Body of pancreas (tissue), 4 donors: ENCODE results near the gene COL7A1. TPM values are rescaled to one million over a fixed set of nuclear protein-coding genes. Genes with fewer than 3 reads are reported as not detected.

ENCODE experiments used
- ATAC-seq: fragments of 150-250 bp; one replicate; pipeline ENCODE4 v1.9.1; 2016
- DNase-seq, 4 donors: peaks; one replicate each; pipeline ENCODE4 v3.0.0-alpha.2; 2019
- H3K27ac ChIP-seq, 4 donors: fragments of 200-600 bp; sonication (generic); 1 replicate in 3 of 4; 2 replicates in 1 of 4; pipeline versions ENCODE4 v1.5.1 to v1.6.1; 2016 to 2019; ENCODE audit warnings: mild to moderate bottlenecking in 1 of 4, mixed read lengths in 1 of 4, moderate library complexity in 1 of 4
- H3K27me3 ChIP-seq, 2 donors: fragments of 200-600 bp; sonication (generic); one replicate each; pipeline ENCODE4 v1.6.0; 2016; ENCODE audit warnings: mild to moderate bottlenecking in 1 of 2
- H3K36me3 ChIP-seq, 2 donors: fragments of 200-600 bp; sonication (generic); replicated peaks in 1 of 2; 2 replicates each; pipeline ENCODE4 v1.5.1; 2016; ENCODE audit warnings: low read depth in 2 of 2; ENCODE audit not compliant: insufficient read depth in 1 of 2
- H3K4me1 ChIP-seq: fragments of 200-600 bp; sonication (generic); one replicate; pipeline ENCODE4 v1.6.0; 2016
- H3K4me3 ChIP-seq, 2 donors: fragments of 200-600 bp; sonication (generic); 1 replicate in 1 of 2; 2 replicates in 1 of 2; pipeline ENCODE4 v1.5.1; 2016 to 2019
- H3K9me3 ChIP-seq, 3 donors: fragments of 200-600 bp; sonication (generic); 1 replicate in 2 of 3; 2 replicates in 1 of 3; pipeline ENCODE4 v1.5.1; 2016
- CTCF ChIP-seq, 7 experiments: fragments of 450-650 bp in 4 of 7; fragments of 200-600 bp in 3 of 7; sonication (generic) in 3 of 7; IDR thresholded peaks; one replicate each; pipeline ENCODE4 v1.5.1; 2016 to 2019; ENCODE audit warnings: antibody characterized with exemption in 7 of 7
- POLR2A ChIP-seq, 3 donors: fragments of 450-650 bp; IDR thresholded peaks; one replicate each; pipeline ENCODE4 v1.6.1; 2016; ENCODE audit warnings: antibody characterized with exemption in 3 of 3, mild to moderate bottlenecking in 2 of 3
- WGBS, 2 donors: methylation state at CpG; one replicate each; pipeline ENCODE4 v1.1.5; 2017; 5-methylcytosine and 5-hydroxymethylcytosine counted together
- intact Hi-C: fragments of 100-400 bp; cut with DNase I; formaldehyde crosslinking; loops from one replicate; pipeline ENCODE4 v1.15.1; 2023
- total RNA-seq, 2 donors: library from RNA; depleted of rRNA; stranded (reverse); fragments of >200 nt; gene quantifications; one replicate each; pipeline ENCODE4 v1.1.0, GENCODE V29; 2016

COL7A1 gene
- total RNA-seq, 2 donors from 2014 or later, result 0.52 to 2.3 TPM

GRCh38 chr3:48576647-48577046, 18.5 kb downstream of the COL7A1 start:
- WGBS, 2 donors, result 65 to 77% methylated on average over 4 of the region's 4 CpGs

DNA sequence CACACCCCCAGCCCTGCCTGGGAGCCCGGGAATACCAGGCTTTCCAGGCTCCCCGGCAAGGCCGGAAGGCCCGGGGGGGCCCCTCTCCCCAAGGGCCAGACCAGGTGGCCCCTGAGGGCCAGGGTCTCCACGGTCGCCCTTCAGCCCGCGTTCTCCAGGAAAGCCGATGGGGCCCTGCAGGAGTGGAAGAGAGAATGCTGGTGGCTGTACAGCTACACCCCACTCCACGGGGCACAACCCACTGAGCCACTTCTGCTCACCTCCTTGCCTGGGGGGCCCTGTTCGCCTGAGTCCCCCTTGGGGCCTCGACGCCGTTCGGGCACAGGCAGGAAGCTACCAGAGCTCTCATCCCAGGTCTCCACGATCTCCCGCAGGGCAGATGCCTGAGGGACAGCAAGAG, 19.8 kb downstream of the COL7A1 start:
- Histone ChIP-seq H3K27ac (no peak overlapping the region), H3K36me3 (no peaks in the 10 kb centered on the region), H3K27me3 (no peaks in the 10 kb centered on the region), H3K4me1 (no peaks in the 10 kb centered on the region), H3K4me3 (no peak overlapping the region), H3K9me3 (no peaks in the 10 kb centered on the region)
- DNase-seq (no peak), ATAC-seq (no peak)
- WGBS, 2 donors, result 63 to 77% methylated on average over 3 to 17 of the region's 17 CpGs
- TF ChIP-seq POLR2A (IDR thresholded peaks at IDR 0.05) (no peak), CTCF (IDR thresholded peaks at IDR 0.05) (no peak)
- intact Hi-C loops, result no loop called here

More at GRCh38 chr3:48576647-48577046, 18.5 kb downstream of the COL7A1 start:
- TF ChIP-seq POLR2A (IDR thresholded peaks at IDR 0.05) (no peak), CTCF (IDR thresholded peaks at IDR 0.05) (no peak)
- Histone ChIP-seq H3K27ac (no peak overlapping the region), H3K36me3 (no peaks in the 10 kb centered on the region), H3K27me3 (no peaks in the 10 kb centered on the region), H3K4me1 (no peaks in the 10 kb centered on the region), H3K4me3 (no peak overlapping the region), H3K9me3 (no peaks in the 10 kb centered on the region)
- ATAC-seq (no peak), DNase-seq (no peak)
- intact Hi-C loops, result no loop called here

DNA sequence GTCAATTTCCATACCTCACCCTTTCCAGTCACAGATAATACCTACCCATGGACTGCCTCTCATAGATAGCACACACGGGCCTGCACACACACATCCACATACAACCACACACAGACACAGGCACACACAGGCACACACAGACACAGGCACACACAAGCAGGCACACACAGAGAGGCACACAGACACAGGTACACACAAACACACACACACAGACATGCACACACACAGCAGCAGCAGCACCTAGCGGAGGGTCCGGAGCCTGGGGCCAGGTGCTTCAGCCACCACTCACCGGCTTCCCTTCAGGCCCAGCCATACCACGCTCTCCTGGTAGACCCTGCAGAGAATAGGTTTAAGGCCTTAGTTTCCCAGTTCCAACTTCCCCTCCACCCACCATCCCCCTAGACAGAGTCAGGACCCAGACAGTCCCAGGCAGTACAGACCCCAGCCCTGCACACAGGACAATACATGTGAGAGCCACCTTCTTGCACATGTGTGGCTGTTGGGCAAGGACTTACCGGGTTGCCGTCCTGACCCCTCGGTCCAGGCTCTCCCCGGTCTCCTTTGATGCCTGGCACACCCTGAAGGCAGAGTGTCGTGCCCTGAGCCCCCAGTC, 21.1 kb downstream of the COL7A1 start:
- Histone ChIP-seq H3K27me3 (no peaks in the 10 kb centered on the region), H3K27ac (no peak overlapping the region), H3K9me3 (no peaks in the 10 kb centered on the region), H3K4me3 (no peak overlapping the region), H3K4me1 (no peaks in the 10 kb centered on the region), H3K36me3 (no peaks in the 10 kb centered on the region)
- TF ChIP-seq CTCF (IDR thresholded peaks at IDR 0.05) (no peak), POLR2A (IDR thresholded peaks at IDR 0.05) (no peak)
- ATAC-seq, result no peak
- no peak for DNase-seq
- 88 to 90% methylated on average over 9 to 10 of the region's 10 CpGs for WGBS, 2 donors
- intact Hi-C loops, result no loop called here

DNA sequence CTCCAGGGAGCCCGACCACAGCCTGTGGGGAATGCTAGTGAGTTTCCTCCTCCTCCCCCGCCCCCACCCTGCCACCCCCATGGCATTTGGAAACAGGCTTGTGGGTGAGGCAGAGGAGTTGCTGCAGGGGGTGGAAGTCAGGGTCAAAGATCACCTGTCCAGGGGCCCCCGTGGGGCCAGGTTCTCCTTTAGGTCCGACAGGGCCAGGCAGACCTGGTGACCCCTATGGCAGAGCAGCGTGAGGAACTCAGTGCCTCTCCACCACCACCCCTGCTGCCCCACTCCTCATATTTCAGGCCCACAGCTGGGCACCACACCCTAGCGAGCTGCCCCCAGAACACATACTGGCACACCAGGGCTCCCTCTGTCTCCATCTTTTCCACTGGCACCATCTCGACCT, 22.6 kb downstream of the COL7A1 start:
- WGBS, 2 donors, result 83 to 88% methylated on average over 5 to 7 of the region's 7 CpGs
- intact Hi-C loops, result no loop called here
- Histone ChIP-seq H3K4me1 (no peaks in the 10 kb centered on the region), H3K36me3 (no peaks in the 10 kb centered on the region), H3K27ac (no peak overlapping the region), H3K4me3 (no peak overlapping the region), H3K9me3 (no peaks in the 10 kb centered on the region), H3K27me3 (no peaks in the 10 kb centered on the region)
- no peak for TF ChIP-seq CTCF (IDR thresholded peaks at IDR 0.05)
- no peak for TF ChIP-seq POLR2A (IDR thresholded peaks at IDR 0.05)
- ATAC-seq (no peak), DNase-seq (no peak)

DNA sequence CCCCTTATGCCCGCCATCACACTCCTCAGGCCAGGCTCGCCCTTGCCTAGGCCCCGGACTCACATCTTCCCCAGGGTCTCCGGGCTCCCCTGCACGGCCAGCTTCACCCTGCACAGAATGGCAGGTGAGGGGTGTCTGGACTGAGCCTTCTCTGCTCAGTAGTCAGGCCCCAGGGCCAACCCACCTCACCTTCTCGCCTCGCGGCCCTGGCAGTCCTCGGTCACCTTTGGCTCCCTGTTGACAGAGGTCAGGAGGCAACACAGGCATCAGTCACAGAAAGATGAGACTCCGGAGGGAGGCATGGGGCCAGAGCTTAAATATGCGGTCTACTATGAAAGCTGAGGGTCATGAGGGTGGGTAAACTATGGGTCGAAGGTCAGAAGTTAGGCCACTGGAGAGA, 23.2 kb downstream of the COL7A1 start:
- Histone ChIP-seq H3K9me3 (no peaks in the 10 kb centered on the region), H3K4me1 (no peaks in the 10 kb centered on the region), H3K36me3 (no peaks in the 10 kb centered on the region), H3K4me3 (no peak overlapping the region), H3K27ac (no peak overlapping the region), H3K27me3 (no peaks in the 10 kb centered on the region)
- TF ChIP-seq CTCF (IDR thresholded peaks at IDR 0.05), result no peak
- TF ChIP-seq POLR2A (IDR thresholded peaks at IDR 0.05), result no peak
- no peak for DNase-seq
- WGBS, 2 donors, result 72 to 74% methylated on average over 11 to 12 of the region's 12 CpGs
- no peak for ATAC-seq
- intact Hi-C loops, result no loop called here
